Lower leg skin (tissue), 3 donors: ENCODE measurements around the gene PTCH2.
"Not testable (repeated sequence)": the region's sequence is repeated elsewhere in the genome, so short reads cannot be mapped to it uniquely, and the experiment has no call there.

Experiments
- CTCF ChIP-seq, 3 donors: fragments of 450-650 bp; IDR thresholded peaks; one replicate each; pipeline ENCODE4 v1.5.1; 2016; ENCODE audit warnings: antibody characterized with exemption in 3 of 3, mild to moderate bottlenecking in 3 of 3, moderate library complexity in 2 of 3
- POLR2A ChIP-seq, 2 donors: fragments of 450-650 bp; IDR thresholded peaks; one replicate each; pipeline ENCODE4 v1.6.1; 2016 to 2017; ENCODE audit warnings: antibody characterized with exemption in 2 of 2, mild to moderate bottlenecking in 1 of 2, moderate library complexity in 1 of 2

DNA sequence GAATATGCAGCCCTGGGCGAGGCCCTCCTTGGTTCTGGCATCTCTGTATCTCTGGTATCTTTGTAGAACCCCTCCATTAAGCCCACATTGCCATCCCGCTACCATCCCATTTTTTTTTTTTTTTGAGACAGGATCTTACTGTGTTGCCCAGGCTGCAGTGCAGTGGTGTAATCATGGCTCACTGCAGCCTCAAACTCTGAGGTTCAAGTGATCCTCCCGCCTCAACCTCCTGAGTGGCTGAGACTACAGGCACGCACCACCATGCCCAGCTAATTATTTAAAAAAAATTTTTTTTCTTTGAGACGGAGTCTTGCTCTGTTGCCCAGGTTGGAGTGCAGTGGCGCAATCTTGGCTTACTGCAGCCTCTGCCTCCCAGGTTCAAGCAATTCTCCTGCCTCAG, 18.7 kb downstream of the PTCH2 start:
- not testable (repeated sequence) for TF ChIP-seq CTCF, POLR2A (IDR thresholded peaks at IDR 0.05)
